ENCODE results near the gene BTNL9. TPM values are rescaled to one million over a fixed set of nuclear protein-coding genes. Genes with fewer than 3 reads are reported as not detected.

The BTNL9 gene
- total RNA-seq, 1 donor from 2014 or later = not detected

DNA sequence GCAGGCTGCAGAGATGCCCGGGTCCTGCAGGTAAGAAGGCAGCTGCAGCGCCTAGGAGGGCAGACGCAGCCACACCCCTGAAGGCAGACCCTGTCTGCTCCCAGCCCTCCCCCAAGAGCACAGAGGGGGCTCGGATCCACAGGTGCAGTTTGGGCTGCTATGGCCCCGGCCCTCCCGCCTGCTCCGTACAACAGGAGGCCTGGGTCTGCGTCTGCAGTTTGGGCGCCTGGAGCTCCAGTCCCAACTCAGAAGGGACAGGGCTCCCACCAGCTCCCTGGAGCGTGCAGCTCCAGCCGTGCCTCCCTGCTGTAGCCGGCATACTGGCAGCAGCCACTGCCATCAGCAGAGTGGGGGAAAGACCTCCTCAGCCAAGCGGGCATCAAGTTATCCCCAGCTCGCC lies 30.5 kb downstream of the BTNL9 start:
- TF ChIP-seq, protein P1, sequence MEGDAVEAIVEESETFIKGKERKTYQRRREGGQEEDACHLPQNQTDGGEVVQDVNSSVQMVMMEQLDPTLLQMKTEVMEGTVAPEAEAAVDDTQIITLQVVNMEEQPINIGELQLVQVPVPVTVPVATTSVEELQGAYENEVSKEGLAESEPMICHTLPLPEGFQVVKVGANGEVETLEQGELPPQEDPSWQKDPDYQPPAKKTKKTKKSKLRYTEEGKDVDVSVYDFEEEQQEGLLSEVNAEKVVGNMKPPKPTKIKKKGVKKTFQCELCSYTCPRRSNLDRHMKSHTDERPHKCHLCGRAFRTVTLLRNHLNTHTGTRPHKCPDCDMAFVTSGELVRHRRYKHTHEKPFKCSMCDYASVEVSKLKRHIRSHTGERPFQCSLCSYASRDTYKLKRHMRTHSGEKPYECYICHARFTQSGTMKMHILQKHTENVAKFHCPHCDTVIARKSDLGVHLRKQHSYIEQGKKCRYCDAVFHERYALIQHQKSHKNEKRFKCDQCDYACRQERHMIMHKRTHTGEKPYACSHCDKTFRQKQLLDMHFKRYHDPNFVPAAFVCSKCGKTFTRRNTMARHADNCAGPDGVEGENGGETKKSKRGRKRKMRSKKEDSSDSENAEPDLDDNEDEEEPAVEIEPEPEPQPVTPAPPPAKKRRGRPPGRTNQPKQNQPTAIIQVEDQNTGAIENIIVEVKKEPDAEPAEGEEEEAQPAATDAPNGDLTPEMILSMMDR (IDR thresholded peaks at IDR 0.05; ENCODE audit: insufficient read depth, low read length, severe bottlenecking) = no peak
- FAIRE-seq (no peak), DNase-seq (ENCODE audit: low read depth) (no peak)
- no peaks in the 10 kb centered on the region for H3K36me3 ChIP-seq (ENCODE audit: control insufficient read depth, insufficient read depth, low read length)
- H3K27me3 ChIP-seq (ENCODE audit: control insufficient read depth, insufficient read depth, low read length) = no peaks in the 10 kb centered on the region
- H3K4me3 ChIP-seq (ENCODE audit: low read depth, low read length) = no peak overlapping the region

GRCh38 chr5:181071257-181071656 lies 31.2 kb downstream of the BTNL9 start:
- H3K4me3 ChIP-seq (ENCODE audit: low read depth, low read length) = no peak overlapping the region
- H3K36me3 ChIP-seq (ENCODE audit: control insufficient read depth, insufficient read depth, low read length) = no peaks in the 10 kb centered on the region
- TF ChIP-seq, protein P1 (IDR thresholded peaks at IDR 0.05; ENCODE audit: insufficient read depth, low read length, severe bottlenecking) = no peak
- DNase-seq (ENCODE audit: low read depth) (no peak), FAIRE-seq (no peak)
- no peaks in the 10 kb centered on the region for H3K27me3 ChIP-seq (ENCODE audit: control insufficient read depth, insufficient read depth, low read length)

DNA sequence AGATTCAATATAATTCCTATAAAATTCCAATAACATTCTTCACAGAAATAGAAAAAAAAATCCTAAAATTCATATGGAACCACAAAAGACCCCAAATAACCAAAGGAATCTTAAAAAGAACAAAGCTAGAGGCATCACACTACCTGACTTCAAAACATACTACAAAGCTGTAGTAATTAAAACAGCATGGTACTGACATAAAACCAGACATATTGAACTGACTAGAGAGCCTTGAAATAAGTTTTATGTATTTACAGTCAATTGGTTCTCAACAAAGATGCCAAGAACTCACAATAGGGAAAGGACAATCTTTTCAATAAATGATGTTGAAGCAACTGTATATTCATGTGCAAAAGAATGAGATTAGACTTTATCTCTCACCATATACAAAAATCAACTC lies 36.9 kb downstream of the BTNL9 start:
- Histone ChIP-seq H3K4me3 (ENCODE audit: low read depth, low read length) (no peak overlapping the region), H3K36me3 (ENCODE audit: control insufficient read depth, insufficient read depth, low read length) (no peaks in the 10 kb centered on the region), H3K27me3 (ENCODE audit: control insufficient read depth, insufficient read depth, low read length) (no peaks in the 10 kb centered on the region)
- no peak for FAIRE-seq
- TF ChIP-seq, protein P1 (IDR thresholded peaks at IDR 0.05; ENCODE audit: insufficient read depth, low read length, severe bottlenecking) = no peak
- no peak for DNase-seq (ENCODE audit: low read depth)

DNA sequence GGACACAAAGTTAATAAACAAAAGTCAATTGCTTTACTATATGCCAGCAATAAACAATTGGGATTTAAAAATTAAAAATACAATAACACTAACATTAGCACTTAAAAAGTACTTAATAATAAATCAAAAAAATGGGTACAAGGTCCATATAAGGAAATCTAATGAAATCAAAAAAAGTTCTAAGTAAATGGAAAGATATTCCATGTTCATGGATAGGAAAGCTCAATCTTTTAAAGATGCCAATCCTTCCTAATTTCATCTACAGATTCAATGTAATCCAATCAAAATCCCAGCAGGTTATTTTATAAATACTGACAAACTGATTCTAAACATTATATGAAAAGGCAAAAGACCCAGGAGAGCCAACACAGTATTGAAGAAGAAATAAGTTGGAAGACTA lies 41.9 kb downstream of the BTNL9 start:
- FAIRE-seq = no peak
- TF ChIP-seq, protein P1 (IDR thresholded peaks at IDR 0.05; ENCODE audit: insufficient read depth, low read length, severe bottlenecking) = no peak
- Histone ChIP-seq H3K36me3 (ENCODE audit: control insufficient read depth, insufficient read depth, low read length) (no peaks in the 10 kb centered on the region), H3K27me3 (ENCODE audit: control insufficient read depth, insufficient read depth, low read length) (no peaks in the 10 kb centered on the region), H3K4me3 (ENCODE audit: low read depth, low read length) (no peak overlapping the region)
- DNase-seq (ENCODE audit: low read depth) = no peak

DNA sequence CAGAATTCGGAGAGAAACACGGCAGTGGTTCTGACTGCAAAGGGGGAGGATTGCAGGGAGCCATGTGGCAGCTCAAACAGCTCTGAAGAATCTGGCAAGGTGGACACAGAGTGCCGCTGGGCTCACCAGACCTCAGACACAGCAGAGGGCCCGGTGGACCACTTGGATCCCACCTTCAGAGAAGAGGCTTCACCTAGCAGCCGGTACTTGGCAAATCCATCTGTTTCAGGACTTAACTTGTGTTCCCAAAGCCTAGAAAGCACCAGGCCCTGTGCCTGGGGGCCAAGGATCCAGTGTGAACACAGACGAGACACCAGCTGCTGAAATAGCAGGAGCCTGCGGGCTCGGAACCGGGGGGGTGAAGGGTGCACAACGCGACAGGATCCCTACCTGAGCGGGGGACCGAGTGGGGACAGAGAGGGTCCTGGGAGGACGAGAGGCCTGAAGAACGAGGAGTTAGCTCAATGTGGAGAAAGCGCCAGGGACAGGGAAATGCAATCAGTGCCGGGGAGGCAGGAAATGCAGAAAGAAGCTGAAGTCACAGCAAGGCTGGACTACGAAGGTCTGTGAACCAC lies 44.6 kb downstream of the BTNL9 start:
- TF ChIP-seq, protein P1 (IDR thresholded peaks at IDR 0.05; ENCODE audit: insufficient read depth, low read length, severe bottlenecking) = no peak
- Histone ChIP-seq H3K27me3 (ENCODE audit: control insufficient read depth, insufficient read depth, low read length) (no peaks in the 10 kb centered on the region), H3K4me3 (ENCODE audit: low read depth, low read length) (no peak overlapping the region), H3K36me3 (ENCODE audit: control insufficient read depth, insufficient read depth, low read length) (no peaks in the 10 kb centered on the region)
- DNase-seq (ENCODE audit: low read depth) = no peak
- no peak for FAIRE-seq

Data from bronchial epithelial cell (primary cell).